ENCODE results near the gene GSS.

GSS gene

DNA sequence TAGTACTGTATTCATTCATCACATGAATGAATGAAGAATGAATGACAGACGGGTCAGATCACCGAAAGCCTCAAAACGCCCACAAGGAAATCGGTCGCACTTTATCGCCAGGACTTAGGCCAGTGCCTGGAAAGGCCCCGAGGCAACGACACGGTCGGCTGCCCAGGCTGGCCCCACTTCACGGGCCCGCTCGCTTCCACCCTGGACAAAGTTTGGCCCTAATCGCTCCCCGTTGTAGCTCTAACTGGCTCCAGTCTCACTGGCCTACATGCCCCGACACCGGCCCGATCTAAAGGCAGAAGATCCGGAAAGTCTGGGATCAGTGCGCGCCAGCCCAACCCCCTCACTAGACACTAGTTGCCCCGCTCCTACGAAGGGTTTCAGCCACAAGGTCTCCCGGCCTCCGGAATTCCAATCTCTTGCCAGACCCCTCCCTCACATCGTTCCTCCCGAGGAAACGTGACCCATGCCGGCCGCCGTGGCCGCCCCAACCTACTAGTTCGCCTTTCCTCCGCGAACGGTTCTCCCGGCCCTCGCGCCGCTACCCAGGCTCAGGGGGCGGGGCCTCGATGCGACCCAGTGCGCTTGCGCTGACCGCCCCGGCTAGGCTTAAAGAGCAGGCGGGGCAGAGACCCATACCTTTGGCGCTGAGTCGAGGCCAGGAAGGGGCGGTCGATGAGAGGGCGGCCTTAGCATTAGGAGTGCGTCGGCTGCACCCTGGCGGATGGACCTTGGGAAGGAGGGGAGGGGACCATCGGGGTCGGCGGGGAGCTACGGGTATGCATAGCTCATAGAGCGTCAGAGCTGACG lies at the start of gene GSS, which contains the start of gene MYH7B:
TSS of gene GSS (minus strand) at position 576 of the 810 bp plus-strand sequence. CDS start 3,954 bp downstream, outside the sequence.
TSS of gene MYH7B (plus strand) at position 638 of the 810 bp plus-strand sequence. CDS start 22,138 bp downstream, outside the sequence.
- peak; percentile 98 for FAIRE-seq

DNA sequence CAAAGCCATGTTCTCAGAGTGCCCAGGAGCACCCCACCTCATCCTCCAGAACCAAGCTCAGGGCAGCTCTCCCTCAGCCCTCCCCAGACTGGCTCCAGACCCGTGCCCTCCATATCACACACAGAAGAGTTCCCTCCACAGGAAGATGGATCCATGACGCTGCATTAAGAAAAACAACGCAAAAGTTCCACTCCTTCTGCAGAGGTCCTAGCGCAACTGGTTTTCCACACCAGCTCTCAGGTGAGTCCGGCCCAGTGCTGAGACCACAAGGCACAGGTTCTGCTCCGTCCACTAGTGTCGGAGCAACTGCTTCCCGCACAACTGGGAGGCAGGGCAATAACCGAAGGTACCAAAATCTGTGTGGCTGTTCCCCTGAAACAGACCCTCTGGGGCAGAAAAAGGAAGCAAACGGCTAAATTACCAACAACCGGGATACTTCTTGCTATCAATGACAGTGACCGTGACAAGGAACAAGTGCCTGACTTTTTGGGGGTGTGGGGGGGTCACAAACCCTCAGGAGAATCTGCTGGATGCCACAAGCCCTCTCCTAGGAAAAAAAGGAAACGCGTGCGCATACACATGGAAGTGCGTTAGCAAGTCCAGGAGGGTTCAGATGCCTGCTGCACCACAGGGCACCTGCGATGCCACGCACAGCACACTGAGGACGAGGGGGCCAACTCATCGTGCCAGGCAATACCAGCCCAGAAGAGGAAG lies 49.3 kb upstream of the GSS start:
- no peak for FAIRE-seq
- DNase-seq (ENCODE audit: low spot score): no peak

More for the DNA sequence above, at the start of gene GSS, which contains the start of gene MYH7B:
- peak; percentile 99 for DNase-seq (ENCODE audit: low spot score)

DNA sequence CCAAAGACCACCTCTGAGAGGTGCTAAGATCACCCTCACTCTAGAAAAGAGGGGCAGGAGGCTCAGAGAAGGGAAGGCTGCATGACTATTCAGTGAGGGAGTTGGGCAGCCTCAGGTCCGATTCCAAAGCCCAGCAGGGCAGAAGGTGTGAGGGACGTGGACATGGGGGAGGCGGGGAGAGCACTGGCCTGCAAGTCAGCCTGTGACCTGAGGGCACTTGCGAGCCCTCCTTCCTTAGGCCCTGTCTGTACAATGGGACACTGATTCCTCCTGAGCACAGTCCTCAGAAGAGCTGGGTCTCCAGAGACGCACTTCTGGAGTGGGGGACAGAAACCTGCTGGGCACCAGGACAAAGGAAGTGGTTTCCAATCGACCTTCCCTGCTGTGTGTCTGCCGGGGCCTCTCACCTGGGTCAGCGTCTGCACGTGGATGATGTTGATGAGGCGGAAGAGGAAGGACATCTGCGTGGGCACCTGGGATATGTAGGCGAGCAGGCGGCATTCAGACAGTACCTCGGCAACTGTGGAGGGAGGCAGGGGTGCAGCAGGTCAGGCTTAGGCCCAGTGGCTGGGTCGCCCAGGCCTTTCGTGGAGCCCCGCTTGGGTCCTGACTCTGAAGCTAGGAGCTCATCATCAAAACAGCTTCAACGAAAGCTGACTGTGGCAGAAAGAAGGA lies 48.6 kb upstream of the GSS start:
- DNase-seq (ENCODE audit: low spot score) (no peak), FAIRE-seq (no peak)

DNA sequence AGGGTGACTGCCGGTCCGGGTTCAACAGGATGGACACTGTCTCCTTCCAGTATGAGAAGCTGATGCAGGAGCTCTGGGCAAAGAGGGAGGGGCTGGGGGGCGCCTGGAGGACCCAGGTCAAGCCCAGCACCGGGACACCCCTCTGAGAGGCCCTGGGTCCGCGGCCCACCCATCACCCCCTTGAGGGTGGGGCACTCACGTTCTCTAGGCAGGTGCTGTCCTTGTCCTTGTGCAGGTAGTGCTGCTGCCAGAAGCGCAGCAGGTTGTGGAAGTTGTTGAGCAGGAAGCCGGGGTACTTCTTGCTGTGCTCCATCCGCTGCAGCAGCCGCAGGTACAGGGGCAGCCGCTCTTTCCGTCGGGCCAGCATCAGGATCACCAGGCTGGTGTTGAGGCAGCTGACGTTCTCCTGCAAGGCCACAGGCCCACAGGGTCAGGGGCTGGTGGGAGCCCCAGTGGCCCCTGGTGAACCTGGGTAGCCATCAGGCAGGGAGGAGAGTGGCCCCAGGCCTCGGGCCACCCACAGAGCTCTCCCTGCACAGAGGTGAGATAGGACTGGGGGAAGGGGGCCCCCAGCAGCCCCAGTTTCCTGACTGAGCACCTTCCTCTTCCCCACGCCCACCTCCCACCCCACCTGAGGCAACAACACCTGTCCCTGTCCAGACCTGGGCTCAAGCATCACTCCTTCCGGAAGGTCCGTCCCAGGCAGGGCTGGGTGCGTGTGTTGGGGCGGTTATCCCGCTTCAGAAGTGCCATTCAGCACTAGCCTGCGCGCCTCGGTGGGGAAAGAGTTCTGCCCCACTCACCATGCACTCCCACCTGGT lies 47.8 kb upstream of the GSS start:
- peak; percentile 59 for FAIRE-seq
- no peak for DNase-seq (ENCODE audit: low spot score)

DNA sequence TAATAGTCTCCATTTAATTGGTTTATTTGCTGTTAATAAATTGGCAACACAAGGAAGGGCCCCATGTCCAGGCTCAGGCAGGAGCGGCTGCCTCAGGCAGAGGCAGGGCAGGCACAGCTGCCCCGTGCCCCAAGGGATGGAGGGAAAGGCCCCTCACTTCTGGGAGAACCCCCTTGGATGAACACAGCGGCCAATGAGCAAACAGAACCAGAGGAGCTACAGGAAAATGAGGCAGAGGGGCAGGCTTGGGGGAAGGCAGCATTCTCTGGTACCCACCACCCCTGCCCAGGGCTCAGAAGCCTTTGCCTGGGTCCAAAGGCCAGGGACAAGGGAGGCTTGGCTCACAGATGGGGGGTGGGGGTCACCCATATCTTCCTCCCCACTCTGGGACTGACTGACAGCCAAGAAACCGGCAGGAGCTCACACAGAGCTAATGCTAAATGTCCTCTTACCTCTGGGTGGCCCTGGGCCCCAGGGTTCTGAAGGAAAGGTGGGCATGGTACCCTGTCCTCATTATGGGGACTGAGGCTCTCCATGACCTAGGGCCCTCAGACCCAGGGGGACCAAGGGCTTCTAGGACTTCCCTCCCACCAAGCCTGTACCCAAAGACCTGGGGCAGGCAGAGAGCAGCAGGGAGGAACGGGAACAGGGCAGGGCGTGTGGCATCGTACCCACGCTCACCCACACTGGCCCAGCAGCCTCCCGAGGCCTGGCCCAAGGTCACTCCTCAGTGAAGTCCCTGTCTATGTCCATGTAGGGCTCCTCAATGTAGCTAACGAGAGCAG lies 47.0 kb upstream of the GSS start:
- FAIRE-seq (no peak), DNase-seq (ENCODE audit: low spot score) (no peak)

DNA sequence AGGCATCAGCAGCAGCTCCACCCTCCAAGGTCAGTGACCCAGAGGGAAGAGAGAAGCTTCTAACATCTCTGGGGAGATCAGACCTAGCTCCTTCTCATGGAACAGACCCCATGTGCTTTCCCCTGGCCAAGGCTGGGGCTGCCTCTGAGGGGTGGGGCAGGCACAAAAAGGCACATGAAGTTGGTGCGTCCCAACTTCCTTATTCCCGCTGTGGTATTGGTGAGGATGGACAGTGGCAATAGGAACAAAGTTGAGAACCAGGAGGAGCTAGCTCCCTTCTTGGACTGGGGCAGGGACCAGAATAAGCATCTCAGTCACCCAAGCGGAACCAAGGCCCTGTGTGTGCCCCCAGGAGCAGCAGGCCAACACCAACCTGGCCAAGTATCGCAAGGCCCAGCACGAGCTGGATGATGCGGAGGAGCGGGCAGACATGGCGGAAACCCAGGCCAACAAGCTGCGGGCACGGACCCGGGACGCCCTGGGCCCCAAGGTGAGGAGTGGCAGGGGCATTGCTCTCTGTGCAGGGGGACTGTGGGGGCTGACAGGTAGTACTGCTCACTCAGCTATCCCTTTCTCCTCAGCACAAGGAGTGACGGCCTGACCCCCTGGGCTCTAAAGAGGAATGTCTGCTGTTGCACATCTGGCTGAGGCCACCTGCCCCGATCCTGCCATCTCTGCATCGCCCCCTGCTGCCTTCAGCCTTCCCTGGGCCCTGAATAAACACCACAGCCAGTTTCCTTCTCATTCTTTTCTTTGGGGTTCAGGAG lies 46.2 kb upstream of the GSS start:
- no peak for DNase-seq (ENCODE audit: low spot score)
- no peak for FAIRE-seq

DNA sequence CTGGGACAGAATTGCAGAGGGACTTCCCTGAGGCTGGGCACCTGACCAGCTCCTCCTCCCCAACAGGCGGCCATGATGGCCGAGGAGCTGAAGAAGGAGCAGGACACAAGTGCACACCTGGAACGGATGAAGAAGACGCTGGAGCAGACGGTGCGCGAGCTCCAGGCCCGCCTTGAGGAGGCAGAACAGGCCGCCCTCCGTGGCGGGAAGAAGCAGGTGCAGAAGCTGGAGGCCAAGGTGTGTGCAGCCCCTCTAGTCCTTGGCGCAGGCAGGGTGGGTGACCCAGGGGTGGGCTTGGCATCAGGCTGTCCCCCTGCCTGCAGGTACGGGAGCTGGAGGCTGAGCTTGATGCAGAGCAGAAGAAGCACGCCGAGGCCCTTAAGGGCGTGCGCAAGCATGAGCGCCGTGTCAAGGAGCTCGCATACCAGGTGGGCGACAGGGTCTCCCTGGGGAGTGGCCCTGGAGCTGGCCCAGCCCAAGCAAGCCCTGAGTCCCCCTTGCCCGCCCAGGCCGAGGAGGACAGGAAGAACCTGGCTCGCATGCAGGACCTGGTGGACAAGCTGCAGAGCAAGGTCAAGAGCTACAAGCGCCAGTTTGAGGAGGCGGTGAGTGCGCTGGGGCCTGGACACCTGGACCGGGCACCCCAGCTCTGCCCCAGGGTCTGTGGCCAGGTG lies 45.5 kb upstream of the GSS start:
- no peak for FAIRE-seq
- DNase-seq (ENCODE audit: low spot score): no peak

DNA sequence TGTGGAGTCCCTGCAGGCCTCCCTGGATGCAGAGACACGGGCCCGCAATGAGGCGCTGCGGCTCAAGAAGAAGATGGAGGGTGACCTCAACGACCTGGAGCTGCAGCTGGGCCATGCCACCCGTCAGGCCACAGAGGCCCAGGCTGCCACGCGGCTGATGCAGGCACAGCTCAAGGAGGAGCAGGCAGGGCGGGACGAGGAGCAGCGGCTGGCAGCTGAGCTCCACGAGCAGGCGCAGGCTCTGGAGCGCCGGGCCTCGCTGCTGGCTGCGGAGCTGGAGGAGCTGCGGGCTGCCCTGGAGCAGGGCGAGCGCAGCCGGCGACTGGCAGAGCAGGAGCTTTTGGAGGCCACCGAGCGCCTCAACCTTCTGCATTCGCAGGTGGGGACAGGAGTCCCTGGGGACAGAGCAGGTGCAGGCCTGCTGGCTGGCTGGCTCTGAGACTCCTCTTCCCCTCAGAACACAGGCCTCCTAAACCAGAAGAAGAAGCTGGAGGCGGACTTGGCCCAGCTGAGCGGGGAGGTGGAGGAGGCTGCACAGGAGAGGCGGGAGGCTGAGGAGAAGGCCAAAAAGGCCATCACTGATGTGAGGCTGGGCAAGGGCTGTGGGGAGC lies 44.8 kb upstream of the GSS start:
- FAIRE-seq (no peak), DNase-seq (ENCODE audit: low spot score) (no peak)

DNA sequence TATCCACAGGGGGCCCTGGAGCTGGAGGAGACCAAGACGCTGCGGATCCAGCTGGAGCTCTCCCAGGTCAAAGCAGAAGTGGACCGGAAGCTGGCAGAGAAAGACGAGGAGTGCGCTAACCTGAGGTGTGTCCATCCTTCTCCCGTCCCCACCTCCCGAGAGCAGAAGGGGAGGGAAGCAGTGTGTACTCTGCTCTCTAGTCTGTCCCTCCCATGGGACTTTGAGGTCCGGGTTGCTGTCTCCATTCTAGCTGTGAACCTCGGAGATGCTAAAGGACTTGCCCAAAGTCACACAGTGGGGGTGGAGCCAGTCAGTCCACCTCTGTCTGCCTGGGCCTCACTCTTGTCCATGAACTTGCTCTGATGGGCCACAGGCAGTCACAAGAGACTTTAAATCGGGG lies 44.2 kb upstream of the GSS start:
- no peak for FAIRE-seq
- no peak for DNase-seq (ENCODE audit: low spot score)

DNA sequence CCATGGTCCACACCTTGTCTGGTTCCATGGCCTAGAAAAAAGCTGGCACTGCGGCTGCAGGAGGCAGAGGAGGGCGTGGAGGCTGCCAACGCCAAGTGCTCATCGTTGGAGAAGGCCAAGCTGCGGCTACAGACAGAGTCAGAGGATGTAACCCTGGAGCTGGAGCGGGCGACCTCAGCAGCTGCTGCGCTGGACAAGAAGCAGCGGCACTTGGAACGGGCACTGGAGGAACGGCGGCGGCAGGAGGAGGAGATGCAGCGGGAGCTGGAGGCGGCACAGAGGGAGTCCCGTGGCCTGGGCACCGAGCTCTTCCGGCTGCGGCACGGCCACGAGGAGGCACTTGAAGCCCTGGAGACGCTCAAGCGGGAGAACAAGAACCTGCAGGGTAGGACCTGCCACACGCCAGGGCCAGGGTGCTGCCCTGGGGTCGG lies 43.4 kb upstream of the GSS start:
- DNase-seq (ENCODE audit: low spot score) (no peak), FAIRE-seq (no peak)

DNA sequence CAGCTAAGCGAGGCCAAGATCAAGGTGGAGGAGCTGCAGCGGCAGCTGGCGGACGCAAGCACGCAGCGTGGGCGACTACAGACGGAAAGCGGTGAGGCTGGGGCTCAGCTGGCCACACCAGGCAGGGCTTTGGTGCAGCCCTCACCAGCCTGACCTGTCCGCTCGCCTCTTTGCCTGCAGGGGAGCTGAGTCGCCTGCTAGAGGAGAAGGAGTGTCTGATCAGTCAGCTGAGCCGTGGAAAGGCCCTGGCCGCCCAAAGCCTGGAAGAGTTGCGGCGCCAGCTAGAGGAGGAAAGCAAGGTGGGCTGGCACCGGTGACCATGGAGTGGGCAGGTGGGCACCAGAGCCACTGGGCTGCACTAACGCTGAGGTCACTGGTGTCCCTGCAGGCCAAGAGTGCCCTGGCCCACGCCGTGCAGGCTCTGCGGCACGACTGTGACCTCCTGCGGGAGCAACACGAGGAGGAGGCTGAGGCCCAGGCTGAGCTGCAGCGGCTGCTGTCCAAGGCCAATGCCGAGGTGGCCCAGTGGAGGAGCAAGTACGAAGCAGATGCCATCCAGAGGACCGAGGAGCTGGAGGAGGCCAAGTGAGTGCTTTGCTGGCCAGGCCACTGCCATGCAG lies 42.8 kb upstream of the GSS start:
- no peak for DNase-seq (ENCODE audit: low spot score)
- FAIRE-seq: no peak

DNA sequence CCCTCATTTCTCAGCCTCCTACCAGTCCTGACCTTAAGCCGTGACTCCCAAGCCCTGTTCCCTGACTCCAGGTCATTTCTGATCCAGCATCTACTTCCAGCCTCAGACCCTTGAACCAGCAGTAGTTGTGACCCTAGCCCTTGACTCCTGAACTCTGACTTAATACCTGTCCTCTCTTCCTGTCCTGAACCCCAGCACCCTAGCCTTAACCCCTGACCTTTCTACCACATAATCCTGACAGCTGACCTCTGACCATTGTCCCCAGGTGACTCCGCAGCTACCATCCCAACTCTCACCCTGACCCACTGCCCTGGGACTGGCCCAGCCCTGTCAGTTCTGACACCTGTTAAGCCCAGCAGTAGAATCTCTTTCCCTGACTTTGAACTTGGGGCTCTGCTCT lies 42.2 kb upstream of the GSS start:
- no peak for FAIRE-seq
- DNase-seq (ENCODE audit: low spot score): no peak

DNA sequence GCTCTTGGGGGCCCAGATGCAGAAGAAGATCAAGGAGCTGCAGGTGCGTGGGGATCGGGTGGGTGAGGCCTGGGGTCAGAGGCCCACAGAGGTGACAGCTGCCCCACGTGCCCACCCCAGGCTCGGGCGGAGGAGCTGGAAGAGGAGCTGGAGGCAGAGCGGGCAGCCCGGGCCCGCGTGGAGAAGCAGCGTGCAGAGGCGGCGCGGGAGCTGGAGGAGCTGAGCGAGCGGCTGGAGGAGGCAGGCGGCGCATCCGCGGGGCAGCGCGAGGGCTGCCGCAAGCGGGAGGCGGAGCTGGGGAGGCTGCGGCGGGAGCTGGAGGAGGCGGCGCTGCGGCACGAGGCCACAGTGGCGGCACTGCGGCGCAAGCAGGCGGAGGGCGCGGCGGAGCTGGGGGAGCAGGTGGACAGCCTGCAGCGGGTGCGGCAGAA lies 41.5 kb upstream of the GSS start:
- DNase-seq (ENCODE audit: low spot score): no peak
- FAIRE-seq: no peak

DNA sequence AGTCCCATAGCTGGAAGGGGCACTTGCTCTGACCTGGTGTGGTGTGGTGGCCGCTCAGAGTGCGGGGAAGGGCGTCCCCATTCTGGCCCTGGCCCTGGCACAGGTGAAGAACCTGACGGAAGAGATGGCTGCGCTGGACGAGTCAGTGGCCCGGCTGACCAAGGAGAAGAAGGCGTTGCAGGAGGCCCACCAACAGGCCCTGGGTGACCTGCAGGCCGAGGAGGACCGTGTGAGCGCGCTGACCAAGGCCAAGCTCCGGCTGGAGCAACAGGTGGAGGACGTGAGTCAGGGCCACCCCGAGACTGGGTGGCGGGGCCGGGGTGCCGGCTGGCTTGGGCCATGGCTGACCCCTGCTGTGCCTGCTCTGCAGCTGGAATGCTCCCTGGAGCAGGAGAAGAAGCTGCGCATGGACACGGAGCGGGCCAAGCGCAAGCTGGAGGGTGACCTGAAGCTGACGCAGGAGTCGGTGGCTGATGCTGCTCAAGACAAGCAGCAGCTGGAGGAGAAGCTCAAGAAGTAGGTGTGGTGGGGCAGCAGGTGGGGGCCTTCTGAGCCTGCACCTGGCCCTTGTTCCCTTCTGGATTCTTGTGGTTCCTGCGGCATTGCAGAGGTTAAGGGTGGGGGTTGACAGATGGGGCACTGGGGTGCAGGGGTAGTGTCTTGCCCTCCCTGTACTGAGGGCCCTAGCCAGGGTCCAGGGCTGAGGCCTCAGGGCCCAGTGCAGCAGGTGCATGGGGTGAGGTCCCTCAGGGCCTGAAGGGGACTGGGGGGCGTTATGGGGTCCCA lies 40.8 kb upstream of the GSS start:
- FAIRE-seq (no peak), DNase-seq (ENCODE audit: low spot score) (no peak)

DNA sequence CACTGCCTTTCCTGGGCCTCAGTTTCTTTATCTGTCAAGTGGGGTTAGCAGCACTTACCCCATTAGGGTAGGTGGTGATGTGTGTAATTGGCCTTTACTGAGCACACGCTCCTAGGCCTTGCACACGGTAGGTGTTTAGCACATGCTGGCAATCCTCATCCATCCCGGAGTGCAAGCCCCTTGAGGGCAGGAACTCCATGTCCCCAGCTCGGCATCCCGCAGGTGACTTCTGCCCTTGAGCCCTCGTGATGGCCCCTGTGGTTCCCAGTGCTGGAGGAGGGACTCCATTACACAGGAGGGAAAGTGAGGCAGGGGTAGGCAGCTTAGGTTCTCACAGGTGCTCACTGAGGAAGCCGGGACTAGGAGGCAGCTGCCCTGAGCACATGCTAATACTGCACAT lies 40.1 kb upstream of the GSS start:
- FAIRE-seq (no peak), DNase-seq (ENCODE audit: low spot score) (no peak)

DNA sequence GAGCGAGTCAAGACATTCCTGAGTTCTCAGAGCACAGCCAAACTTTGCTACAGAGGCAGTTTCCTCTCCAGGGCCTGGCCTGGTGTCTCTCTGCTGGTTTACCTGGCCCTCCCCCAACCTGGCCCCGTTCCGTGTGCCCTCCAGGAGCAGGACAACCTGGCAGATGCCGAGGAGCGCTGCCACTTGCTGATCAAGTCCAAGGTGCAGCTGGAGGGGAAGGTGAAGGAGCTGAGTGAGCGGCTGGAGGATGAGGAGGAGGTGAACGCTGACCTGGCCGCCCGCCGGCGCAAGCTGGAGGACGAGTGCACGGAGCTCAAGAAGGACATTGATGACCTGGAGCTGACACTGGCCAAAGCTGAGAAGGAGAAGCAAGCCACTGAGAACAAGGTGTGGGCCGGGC lies 39.6 kb upstream of the GSS start:
- no peak for DNase-seq (ENCODE audit: low spot score)
- FAIRE-seq: no peak

DNA sequence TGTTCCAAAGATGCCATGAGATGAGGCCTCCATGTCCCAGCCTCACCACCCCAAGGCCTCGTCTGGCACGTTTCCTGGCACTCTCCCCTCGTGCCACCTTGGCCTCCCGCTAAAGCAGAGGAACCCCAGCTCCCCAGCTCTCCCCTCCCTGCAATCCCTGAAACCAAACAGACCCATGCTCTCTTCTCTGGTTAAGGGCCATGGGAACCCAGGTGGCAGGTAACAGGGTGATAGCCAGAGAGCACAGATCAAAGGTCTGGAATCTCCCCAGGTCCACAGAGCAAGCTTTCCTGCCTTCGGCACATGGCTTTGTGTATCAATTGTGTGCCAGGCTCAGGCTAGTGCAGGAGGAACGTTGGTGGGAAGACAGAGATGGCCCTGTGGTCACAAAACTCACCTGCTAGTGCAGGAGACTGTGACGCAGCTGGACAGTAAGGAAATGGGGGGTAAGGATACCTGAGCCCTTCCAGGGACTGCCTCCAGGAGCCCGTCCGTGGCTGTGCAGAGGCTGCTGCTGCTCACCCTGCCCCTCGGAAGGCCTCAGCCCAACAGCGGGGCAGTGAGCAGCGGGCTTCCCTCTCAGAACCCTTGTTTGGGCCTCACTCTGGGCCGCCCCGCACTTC lies 39.0 kb upstream of the GSS start:
- no peak for FAIRE-seq

More for the DNA sequence above, 39.0 kb upstream of the GSS start:
- DNase-seq (ENCODE audit: low spot score): no peak
